Activated CD4-positive, alpha-beta T cell treated with anti-CD3 and anti-CD28 coated beads for 1 hour (primary cell): ENCODE measurements around the gene DDX1.

Experiments used
- DNase-seq: peaks from one replicate; pipeline ENCODE4 v3.0.0-alpha.2; 2020

Gene DDX1

DNA sequence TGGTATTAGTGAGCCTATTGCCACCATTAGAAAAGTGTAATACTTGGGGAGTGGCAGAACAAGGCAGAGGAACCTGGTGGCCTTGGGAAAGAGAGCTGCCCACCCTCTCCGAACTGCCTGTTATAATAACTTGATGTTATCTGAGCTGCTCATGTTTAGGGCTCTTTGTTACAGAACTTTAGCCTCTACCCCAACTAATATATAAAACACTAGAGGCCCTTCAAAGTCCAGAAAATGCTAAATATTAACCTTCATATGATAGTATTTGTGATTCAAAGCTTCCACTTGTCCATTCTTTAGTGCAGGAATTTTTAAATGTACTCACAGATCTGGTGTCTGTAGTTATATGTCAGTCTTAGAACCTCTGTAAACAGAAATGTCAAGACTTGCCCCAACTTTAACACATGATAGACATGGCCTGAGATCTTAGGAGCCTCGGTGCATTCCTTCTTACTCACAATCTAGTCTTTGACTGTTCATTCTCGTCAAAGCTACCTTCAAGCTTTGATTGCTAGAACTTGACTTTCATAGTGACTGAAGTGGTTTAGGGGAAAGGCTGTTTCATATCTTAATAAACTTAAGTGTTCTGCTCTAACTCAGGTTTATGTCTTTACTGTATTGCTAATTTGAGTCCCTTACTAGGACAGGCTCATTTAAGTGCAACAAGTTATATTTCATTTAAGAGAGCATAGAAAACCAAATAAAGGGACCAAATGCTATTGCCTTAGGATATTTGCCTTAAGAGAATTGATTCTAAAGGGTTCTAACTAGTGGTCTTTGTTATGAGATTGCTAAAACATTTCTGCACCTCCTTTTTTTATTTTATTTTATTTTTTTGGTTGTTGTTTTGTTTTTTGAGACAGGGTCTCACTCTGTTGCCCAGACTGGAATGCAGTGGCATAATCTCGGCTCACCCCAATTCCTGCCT lies 41.6 kb downstream of the DDX1 start:
- no peak for DNase-seq

GRCh38 chr2:15633971-15634346 lies 42.3 kb downstream of the DDX1 start:
- no peak for DNase-seq

- no peak for DNase-seq
These were observed 43.3 kb downstream of the DDX1 start for GRCh38 chr2:15634846-15635490.

DNA sequence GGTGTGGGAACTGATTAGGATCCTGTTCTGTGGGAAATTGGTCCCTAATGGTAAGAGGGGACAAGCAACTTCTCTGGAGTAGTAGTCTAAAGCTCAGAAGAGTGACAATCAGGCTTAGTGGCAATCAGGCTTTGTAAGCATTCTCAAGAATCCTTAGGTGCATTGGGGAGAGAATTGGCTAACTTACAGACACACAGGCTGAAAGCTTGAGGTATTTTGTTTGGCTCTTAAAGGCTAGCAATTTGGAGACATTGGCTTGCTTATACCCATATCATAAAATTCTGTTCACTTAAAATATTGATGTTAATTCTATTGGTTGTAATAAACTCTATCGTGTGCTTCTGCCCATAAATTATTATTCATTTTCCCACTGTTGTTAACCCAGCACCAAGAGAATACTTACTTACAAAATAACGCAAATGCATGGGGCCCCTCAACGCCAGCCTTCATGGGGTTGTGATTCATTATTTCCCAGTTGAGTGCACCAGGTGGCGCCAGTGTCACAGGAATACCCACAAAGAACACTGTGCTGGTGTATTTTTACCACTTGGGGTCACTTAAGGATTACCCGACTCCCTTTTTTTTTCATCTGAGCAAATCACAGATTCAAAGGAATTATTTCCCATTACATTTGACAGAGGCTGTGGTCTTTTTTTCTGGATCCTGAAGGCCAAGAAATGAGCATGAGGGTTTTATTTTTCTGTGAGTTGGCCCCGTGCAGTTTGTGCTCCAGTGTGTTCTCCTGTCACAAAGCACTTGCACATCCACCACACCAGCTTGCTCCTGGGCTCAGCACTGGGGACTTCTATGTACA lies 45.5 kb downstream of the DDX1 start:
- DNase-seq = peak; percentile 35

GRCh38 chr2:15638720-15639119 lies 47.1 kb downstream of the DDX1 start:
- DNase-seq = no peak

DNA sequence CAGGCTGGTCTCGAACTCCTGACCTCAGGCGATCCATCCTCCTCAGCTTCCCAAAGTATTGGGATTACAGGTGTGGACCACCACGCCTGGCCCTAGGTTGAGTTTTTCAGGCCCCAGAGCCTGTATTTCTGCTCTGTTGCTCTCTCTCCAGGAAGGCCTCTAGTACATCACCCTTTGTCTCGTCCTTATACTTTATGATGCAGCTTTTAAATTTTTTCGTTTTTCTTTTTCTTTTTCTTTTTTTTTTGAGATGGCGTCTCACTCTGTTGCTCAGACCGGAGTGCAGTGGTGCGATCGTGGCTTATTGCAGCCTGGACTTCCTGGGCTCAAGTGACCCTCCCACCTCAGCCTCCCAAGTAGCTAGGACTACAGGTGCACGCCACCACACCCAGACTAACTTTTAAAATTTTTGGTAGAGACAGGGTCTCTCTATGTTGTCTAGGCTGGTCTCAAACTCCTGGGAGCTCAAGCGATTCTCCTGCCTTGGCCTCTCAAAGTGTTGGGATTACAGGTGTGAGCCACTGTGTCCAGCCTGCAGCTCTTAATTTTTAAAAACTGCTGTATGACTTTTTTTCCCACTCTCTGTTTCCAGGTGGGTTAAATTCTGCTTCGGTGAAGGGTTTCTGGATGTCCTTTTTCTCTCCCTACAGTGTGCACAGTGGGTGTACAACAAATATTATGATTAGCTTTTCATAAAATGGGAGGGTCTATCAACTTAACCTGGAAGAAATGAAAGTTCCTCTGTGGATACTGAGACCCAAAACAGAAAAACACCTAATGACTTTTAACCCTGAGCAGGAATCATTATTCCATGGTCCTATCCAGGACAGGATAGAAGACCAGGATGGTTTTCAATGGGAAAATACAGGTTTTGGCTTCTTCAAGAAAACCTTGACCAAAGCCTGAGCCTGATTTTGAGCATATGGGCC lies 47.9 kb downstream of the DDX1 start:
- DNase-seq = no peak

- DNase-seq = no peak
These were observed 48.6 kb downstream of the DDX1 start for GRCh38 chr2:15640261-15640711.

- DNase-seq = no peak
These were observed 49.1 kb downstream of the DDX1 start for GRCh38 chr2:15640784-15641183.

DNA sequence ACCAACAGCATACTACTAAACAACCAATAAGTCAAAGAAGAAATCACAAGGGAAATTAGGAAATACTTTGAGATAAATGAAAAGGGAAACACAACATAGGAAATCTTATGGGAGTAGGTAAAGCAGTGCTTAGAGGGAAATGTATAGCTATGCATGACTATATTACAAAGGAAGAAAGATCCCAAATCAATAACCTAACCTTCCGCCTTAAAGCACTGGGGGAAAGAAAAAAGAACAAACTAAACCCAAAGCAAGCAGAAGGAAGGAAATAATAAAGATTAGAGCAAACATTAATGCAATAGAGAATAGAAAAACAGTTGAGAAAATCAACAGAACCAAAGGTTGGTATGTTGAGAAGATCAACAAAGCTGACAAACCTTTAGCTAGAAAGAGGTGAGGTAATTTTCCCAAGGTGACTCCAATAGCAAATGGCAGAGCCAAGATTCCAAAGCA lies 49.9 kb downstream of the DDX1 start:
- no peak for DNase-seq

DNA sequence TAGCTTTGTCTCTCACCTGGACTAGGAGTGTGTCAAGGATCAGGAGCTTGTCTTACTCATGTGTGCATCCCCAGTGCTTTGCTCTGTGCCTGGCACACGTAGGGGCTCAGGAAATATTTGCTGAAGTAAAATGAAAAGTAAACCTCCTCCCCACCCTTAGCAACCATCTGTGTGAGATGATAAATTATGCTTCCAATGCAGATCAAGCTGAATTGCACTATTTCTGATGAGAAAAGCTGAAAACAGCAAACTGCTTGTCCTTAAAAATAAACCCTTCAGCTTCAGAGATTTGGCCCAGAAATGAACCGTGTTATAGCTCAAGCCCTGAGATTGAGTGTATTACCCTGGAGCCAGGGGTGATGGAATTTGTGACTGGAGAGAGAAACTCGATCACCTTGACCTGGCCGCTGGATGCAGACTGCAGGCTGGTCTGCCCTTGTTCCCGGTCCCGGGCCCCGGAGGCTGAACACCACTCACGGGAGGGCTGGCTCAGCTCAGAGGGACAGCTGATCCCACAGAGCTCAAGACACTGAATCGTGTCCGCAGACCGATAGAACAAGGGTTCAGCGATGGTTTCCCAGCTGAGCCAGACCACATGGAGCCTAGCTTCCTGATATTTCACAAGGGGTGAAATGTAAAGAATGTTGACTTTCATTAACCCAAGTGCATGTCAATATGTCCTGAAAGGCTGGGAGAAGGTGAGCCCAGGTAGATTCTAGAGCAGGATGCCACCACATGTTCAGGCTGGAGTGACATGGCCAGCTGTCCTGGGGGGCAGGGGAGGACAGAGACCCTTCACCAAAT lies 50.5 kb downstream of the DDX1 start:
- DNase-seq = no peak

DNA sequence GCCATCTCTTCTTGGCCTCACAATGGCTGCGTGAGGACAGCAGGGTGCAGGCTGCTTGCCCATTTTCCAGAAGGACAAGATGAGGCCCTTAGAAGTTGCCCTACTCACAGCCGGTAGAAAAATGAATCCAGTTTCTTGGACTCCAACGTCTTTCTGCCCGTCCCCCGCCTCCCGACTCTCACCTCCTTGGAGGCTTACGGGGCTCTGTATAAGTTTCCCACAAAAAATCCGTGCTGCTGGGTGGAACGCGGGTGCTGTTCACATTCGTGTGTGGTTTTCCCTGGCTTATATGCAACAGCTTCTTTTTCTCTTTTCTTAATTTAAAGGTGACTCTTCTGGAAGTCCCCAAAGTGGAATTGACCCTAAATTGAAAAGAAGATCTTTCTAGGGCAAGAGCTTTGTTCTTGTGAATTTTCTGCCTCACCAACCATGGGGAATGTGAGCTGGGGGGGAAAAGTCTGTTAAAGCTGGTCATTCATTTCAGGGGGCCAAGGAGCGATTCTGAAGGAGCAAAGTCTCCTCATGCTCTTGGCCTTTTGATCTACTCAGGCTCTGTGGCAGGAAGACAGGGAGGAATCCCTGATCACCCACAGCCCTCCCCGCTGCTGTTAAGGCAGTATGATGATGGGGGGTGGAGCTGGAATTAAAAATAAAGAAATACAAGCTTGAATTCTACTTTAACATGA lies 51.3 kb downstream of the DDX1 start:
- no peak for DNase-seq

- no peak for DNase-seq
These were observed 52.3 kb downstream of the DDX1 start for GRCh38 chr2:15643791-15644585.

DNA sequence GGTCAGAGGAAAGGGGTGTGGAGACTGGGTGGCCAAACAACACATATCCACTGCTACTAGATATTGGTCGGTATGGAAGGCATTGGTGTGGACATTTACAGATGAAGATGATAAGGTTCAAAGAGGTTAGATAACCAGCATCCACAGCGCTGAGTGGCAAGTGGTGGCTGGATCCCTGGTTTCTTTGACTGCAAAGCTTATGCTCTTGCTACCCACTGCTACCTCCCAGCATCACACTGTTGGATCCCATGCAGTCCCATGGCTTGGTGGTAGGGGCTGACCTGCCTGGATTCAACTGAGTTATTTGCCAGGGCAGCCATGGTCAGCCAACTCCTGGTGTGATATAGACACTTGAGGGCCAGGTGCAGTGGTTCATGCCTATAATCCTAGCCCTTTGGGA lies 53.6 kb downstream of the DDX1 start:
- no peak for DNase-seq

GRCh38 chr2:15645720-15646385 lies 54.2 kb downstream of the DDX1 start:
- no peak for DNase-seq

DNA sequence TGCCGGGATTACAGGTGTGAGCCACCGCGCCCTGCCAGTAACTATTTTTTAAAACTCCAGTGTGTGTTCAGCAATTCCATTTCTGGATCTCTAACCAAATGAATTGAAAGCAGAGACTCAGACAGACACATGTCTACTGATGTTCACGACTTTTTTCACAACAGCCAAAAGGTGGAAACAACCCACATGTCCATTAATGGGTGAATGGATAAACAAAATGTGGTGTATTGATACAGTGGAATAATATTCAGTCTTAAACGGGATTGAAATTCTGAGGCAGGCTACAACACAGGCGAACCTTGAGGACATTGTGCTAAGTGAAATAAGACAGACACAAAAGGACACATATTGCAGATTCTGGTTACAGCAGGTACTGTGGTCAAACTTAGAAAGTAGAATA lies 55.0 kb downstream of the DDX1 start:
- DNase-seq = no peak

DNA sequence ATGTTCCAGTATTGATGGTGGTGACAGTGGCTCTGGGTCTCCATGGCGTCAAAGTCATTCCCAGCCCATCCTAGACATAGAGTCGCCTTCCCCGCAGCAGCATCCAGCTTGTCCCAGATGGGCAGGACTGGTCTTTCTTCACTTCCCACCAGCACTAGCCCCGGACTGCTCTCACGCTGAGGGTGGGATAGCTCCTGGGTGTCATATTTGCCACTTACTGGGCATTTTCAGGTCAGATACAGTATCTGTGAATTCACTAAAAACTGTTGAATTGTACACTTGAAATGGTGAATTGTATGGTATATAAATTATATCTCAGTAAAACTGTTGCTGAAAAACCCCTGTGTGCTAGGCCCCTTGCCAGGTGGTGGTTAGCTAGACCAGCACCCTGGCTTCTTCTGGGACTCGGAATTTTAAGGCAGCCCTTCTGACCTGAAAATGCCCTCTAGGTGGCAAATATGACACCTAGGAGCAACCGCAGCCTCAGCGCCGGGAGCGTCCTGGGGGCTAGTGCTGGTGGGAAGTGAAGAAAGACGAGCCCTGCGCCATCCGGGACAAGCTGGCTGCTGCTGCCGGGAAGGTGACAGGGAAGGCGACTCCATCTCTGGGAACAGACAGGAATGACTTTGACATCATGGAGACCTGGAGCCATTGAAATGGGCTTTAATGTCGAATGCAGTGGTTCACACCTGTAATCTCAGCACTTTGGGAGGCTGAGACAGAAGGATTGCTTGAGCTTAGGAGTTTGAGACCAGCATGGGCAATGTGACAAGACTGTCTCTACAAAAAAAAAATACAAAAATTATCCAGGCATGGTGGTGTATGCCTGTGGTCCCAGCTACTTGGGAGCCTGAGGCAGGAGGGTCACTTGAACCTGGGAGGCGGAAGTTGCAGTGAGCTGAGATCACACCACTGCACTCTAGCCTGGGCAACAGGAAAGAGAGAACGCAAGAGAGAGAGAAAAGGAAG lies 56.2 kb downstream of the DDX1 start:
- no peak for DNase-seq

- DNase-seq = no peak
These were observed 57.2 kb downstream of the DDX1 start for GRCh38 chr2:15648593-15649525.
